Measurements from ENCODE around the gene RIPPLY1. TPM values are rescaled to one million over a fixed set of nuclear protein-coding genes. Genes with fewer than 3 reads are reported as not detected.

The RIPPLY1 gene
- total RNA-seq, 1 donor from 2014 or later: not detected

Other genes with a start within 250 kb of the RIPPLY1 start
- 1.2 TPM for gene RNF128, start 176.6 kb downstream of the RIPPLY1 start, total RNA-seq
- 0.78 TPM for gene TBC1D8B, start 100.7 kb downstream of the RIPPLY1 start, total RNA-seq
- not detected for gene CLDN2, start 17.1 kb upstream of the RIPPLY1 start, total RNA-seq
- gene MORC4, start 96.9 kb upstream of the RIPPLY1 start, total RNA-seq: 6.6 TPM
- 29.9 TPM for gene RBM41, start 215.5 kb upstream of the RIPPLY1 start, total RNA-seq

All from occipital lobe (tissue), 1 donor.